Measurements from ENCODE around the gene TFF1.

TFF1 gene

GRCh38 chr21:42405064-42406013 is 39.0 kb upstream of the TFF1 start:
- TF ChIP-seq FOXP2 (optimal IDR thresholded peaks at IDR 0.05; ENCODE audit: borderline replicate concordance, extremely low read depth, extremely low read length, insufficient read depth), result no peak
- no peak for TF ChIP-seq SIN3A (IDR thresholded peaks at IDR 0.05; ENCODE audit: borderline replicate concordance, insufficient read depth, low read length)
- TF ChIP-seq POLR2AphosphoS5 (IDR thresholded peaks at IDR 0.05; ENCODE audit: low read depth, low read length), result no peak
- no peak for TF ChIP-seq TAF1 (IDR thresholded peaks at IDR 0.05; ENCODE audit: borderline replicate concordance, insufficient read depth, low read length)
- TF ChIP-seq REST (IDR thresholded peaks at IDR 0.05; ENCODE audit: insufficient read depth in 1 of 2, low read depth in 2 of 2, low read length in 2 of 2), result no peak

- no peak for TF ChIP-seq POLR2AphosphoS5 (IDR thresholded peaks at IDR 0.05; ENCODE audit: low read depth, low read length)
- TF ChIP-seq TAF1 (IDR thresholded peaks at IDR 0.05; ENCODE audit: borderline replicate concordance, insufficient read depth, low read length), result no peak
- TF ChIP-seq REST (IDR thresholded peaks at IDR 0.05; ENCODE audit: insufficient read depth in 1 of 2, low read depth in 2 of 2, low read length in 2 of 2), result no peak
- TF ChIP-seq FOXP2 (optimal IDR thresholded peaks at IDR 0.05; ENCODE audit: borderline replicate concordance, extremely low read depth, extremely low read length, insufficient read depth), result no peak
- TF ChIP-seq SIN3A (IDR thresholded peaks at IDR 0.05; ENCODE audit: borderline replicate concordance, insufficient read depth, low read length), result no peak
These were observed 38.2 kb upstream of the TFF1 start for GRCh38 chr21:42404539-42404938.

- no peak for TF ChIP-seq REST (IDR thresholded peaks at IDR 0.05; ENCODE audit: insufficient read depth in 1 of 2, low read depth in 2 of 2, low read length in 2 of 2)
- TF ChIP-seq TAF1 (IDR thresholded peaks at IDR 0.05; ENCODE audit: borderline replicate concordance, insufficient read depth, low read length), result no peak
- TF ChIP-seq SIN3A (IDR thresholded peaks at IDR 0.05; ENCODE audit: borderline replicate concordance, insufficient read depth, low read length), result no peak
- TF ChIP-seq FOXP2 (optimal IDR thresholded peaks at IDR 0.05; ENCODE audit: borderline replicate concordance, extremely low read depth, extremely low read length, insufficient read depth), result no peak
- no peak for TF ChIP-seq POLR2AphosphoS5 (IDR thresholded peaks at IDR 0.05; ENCODE audit: low read depth, low read length)
These were observed 37.4 kb upstream of the TFF1 start, which contains the start of gene UBASH3A for GRCh38 chr21:42403611-42404231. UBASH3A (plus strand) TSS chr21:42403902; CDS start chr21:42403946, 44 bp downstream.

GRCh38 chr21:42401820-42402251 is 35.5 kb upstream of the TFF1 start:
- TF ChIP-seq REST (IDR thresholded peaks at IDR 0.05; ENCODE audit: insufficient read depth in 1 of 2, low read depth in 2 of 2, low read length in 2 of 2), result no peak
